Fibroblast of pulmonary artery (primary cell): ENCODE measurements around the gene S100A8.

Source experiments
- DNase-seq: peaks from one replicate; pipeline ENCODE4 v3.0.0-alpha.2; 2010; ENCODE audit warnings: low read depth
- H3K4me3 ChIP-seq: replicated peaks from 2 replicates; pipeline ENCODE4 v1.5.1; 2011; ENCODE audit warnings: low read depth, mild to moderate bottlenecking, control low read depth, low read length, moderate library complexity
- CTCF ChIP-seq: IDR thresholded peaks from 2 replicates; pipeline ENCODE4 v1.5.1; 2011; ENCODE audit warnings: mild to moderate bottlenecking, control low read depth, low read length, inconsistent platforms; ENCODE audit errors: missing control alignments

Gene S100A8

GRCh38 chr1:153390938-153391710 lies at the start of gene S100A8:
TSS of gene S100A8 (minus strand) at chr1:153391073. CDS start at chr1:153390535, 538 bp downstream.
- H3K4me3 ChIP-seq = no peak within 1 kb of the TSS
- no peak for TF ChIP-seq CTCF
- peak; percentile 2 for DNase-seq

GRCh38 chr1:153439273-153439672 lies 48.4 kb upstream of the S100A8 start:
- TF ChIP-seq CTCF = no peak
- no peak for DNase-seq
- H3K4me3 ChIP-seq = no peak overlapping the region

- H3K4me3 ChIP-seq = no peak overlapping the region
- no peak for TF ChIP-seq CTCF
- DNase-seq = no peak
Observed at GRCh38 chr1:153438599-153438998, 47.7 kb upstream of the S100A8 start.

- TF ChIP-seq CTCF = no peak
- DNase-seq = no peak
Observed at GRCh38 chr1:153437236-153437635, 46.4 kb upstream of the S100A8 start.

GRCh38 chr1:153434746-153435455 lies 44.0 kb upstream of the S100A8 start:
- no peak for TF ChIP-seq CTCF

More at GRCh38 chr1:153437236-153437635, 46.4 kb upstream of the S100A8 start:
- no peak overlapping the region for H3K4me3 ChIP-seq

GRCh38 chr1:153432874-153433681 lies 42.2 kb upstream of the S100A8 start:
- DNase-seq = no peak
- no peak for TF ChIP-seq CTCF
- H3K4me3 ChIP-seq = no peak overlapping the region

More at GRCh38 chr1:153434746-153435455, 44.0 kb upstream of the S100A8 start:
- no peak overlapping the region for H3K4me3 ChIP-seq
- no peak for DNase-seq
